Activated CD8-positive, alpha-beta T cell treated with anti-CD3 and anti-CD28 coated beads for 36 hours (primary cell): ENCODE measurements around the gene NWD2. TPM values are rescaled to one million over a fixed set of nuclear protein-coding genes. Genes with fewer than 3 reads are reported as not detected.

Experiments used
- ATAC-seq: fragments of 200-7000 bp; cut with Tn5 transposase; one replicate; pipeline ENCODE4 v1.10.0; 2021; ENCODE audit warnings: mild to moderate bottlenecking, moderate library complexity
- CTCF ChIA-PET: fragments of 350-600 bp; sonication (Branson Sonifier 250); formaldehyde crosslinking; loops from one replicate; lab custom pipeline; 2021; ENCODE audit warnings: antibody characterized with exemption; lab: Charles Lee
- POLR2A ChIA-PET: fragments of 350-600 bp; sonication (Branson Sonifier 250); formaldehyde crosslinking; loops from one replicate; lab custom pipeline; 2021; ENCODE audit warnings: antibody characterized with exemption; lab: Charles Lee
- DNase-seq: peaks from one replicate; pipeline ENCODE4 v3.0.0-alpha.2; 2020
- H3K27ac Mint-ChIP-seq: one replicate; pipeline ENCODE4 v1.8.0; 2021; ENCODE audit warnings: mild to moderate bottlenecking, mixed read lengths
- H3K27me3 Mint-ChIP-seq: one replicate; pipeline ENCODE4 v1.8.0; 2021; ENCODE audit warnings: mixed read lengths
- H3K36me3 Mint-ChIP-seq: one replicate; pipeline ENCODE4 v1.8.0; 2021; ENCODE audit warnings: low read depth, mixed read lengths
- H3K4me1 Mint-ChIP-seq: one replicate; pipeline ENCODE4 v1.8.0; 2021; ENCODE audit warnings: low read depth, mixed read lengths
- H3K4me3 Mint-ChIP-seq: one replicate; pipeline ENCODE4 v1.8.0; 2021; ENCODE audit warnings: mild to moderate bottlenecking, moderate library complexity, mixed read lengths
- H3K9me3 Mint-ChIP-seq: one replicate; pipeline ENCODE4 v1.8.0; 2021; ENCODE audit warnings: mixed read lengths
- intact Hi-C: fragments of 100-400 bp; cut with micrococcal nuclease; formaldehyde crosslinking; loops from one replicate; pipeline ENCODE4 v1.10.0; 2022
- total RNA-seq, 2 experiments: library from RNA; stranded (reverse); gene quantifications; one replicate each; pipeline ENCODE4 v1.2.3, GENCODE V29; 2021
- TF ChIP-seq, protein P1 (sequence below): fragments of 200-600 bp; IDR thresholded peaks from one replicate; pipeline ENCODE4 v1.8.0; 2022; ENCODE audit warnings: antibody characterized with exemption, mild to moderate bottlenecking

The NWD2 gene
- total RNA-seq, 2 experiments from 2014 or later: not detected

DNA sequence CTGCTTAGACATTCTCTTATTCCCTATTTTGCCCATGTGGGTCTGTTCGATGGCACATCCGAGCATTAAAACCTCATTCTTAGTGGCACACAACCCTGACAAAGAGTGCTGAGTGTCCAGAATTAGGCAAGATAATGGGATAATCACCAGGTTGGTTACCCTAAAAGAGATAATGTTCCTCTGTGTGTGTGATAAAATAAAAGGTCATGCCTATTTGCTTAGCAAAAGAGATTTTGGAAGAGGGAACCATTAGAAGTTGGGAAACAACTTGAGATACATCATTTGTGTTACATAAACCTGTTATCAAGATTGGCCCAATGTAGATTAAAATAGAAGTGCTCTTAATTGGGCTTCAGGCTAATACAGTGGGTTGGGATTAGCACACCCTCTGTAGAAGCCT, 182.7 kb downstream of the NWD2 start:
- CTCF ChIA-PET: no interaction called here
- Mint-ChIP-seq H3K4me1 (no peaks in the 10 kb centered on the region), H3K27me3 (peaks cover 16% of the 10 kb centered on the region), H3K9me3 (no peaks in the 10 kb centered on the region), H3K36me3 (no peaks in the 10 kb centered on the region), H3K4me3 (no peak overlapping the region), H3K27ac (no peak overlapping the region)
- POLR2A ChIA-PET: no interaction called here
- DNase-seq: no peak
- intact Hi-C loops: no loop called here
- ATAC-seq: no peak
- TF ChIP-seq, protein P1, sequence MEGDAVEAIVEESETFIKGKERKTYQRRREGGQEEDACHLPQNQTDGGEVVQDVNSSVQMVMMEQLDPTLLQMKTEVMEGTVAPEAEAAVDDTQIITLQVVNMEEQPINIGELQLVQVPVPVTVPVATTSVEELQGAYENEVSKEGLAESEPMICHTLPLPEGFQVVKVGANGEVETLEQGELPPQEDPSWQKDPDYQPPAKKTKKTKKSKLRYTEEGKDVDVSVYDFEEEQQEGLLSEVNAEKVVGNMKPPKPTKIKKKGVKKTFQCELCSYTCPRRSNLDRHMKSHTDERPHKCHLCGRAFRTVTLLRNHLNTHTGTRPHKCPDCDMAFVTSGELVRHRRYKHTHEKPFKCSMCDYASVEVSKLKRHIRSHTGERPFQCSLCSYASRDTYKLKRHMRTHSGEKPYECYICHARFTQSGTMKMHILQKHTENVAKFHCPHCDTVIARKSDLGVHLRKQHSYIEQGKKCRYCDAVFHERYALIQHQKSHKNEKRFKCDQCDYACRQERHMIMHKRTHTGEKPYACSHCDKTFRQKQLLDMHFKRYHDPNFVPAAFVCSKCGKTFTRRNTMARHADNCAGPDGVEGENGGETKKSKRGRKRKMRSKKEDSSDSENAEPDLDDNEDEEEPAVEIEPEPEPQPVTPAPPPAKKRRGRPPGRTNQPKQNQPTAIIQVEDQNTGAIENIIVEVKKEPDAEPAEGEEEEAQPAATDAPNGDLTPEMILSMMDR: no peak

DNA sequence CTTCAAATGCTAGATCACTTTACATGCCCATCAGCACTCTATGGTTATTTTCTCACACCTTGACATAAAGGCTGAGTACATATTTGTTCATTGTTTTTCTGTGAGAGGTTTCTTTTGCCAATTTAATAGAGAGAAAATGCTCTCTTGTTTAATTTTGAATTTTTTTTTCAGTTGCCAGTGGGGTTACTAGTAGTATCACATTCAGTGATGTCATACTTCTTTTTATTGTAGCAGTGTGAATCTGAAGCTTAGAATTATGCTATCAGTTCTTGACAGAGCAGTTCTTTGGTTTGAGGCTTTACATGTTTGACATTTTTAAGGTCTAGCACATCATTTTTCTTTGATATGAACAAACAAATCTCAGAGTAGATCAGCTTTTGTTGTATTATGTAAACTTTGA, 185.4 kb downstream of the NWD2 start:
- Mint-ChIP-seq H3K27ac (no peak overlapping the region), H3K4me1 (no peaks in the 10 kb centered on the region), H3K36me3 (no peaks in the 10 kb centered on the region), H3K9me3 (no peaks in the 10 kb centered on the region), H3K27me3 (peaks cover 21% of the 10 kb centered on the region), H3K4me3 (no peak overlapping the region)
- no peak for DNase-seq
- POLR2A ChIA-PET: no interaction called here
- intact Hi-C loops: no loop called here
- ATAC-seq: no peak
- CTCF ChIA-PET: no interaction called here
- TF ChIP-seq, protein P1: no peak

DNA sequence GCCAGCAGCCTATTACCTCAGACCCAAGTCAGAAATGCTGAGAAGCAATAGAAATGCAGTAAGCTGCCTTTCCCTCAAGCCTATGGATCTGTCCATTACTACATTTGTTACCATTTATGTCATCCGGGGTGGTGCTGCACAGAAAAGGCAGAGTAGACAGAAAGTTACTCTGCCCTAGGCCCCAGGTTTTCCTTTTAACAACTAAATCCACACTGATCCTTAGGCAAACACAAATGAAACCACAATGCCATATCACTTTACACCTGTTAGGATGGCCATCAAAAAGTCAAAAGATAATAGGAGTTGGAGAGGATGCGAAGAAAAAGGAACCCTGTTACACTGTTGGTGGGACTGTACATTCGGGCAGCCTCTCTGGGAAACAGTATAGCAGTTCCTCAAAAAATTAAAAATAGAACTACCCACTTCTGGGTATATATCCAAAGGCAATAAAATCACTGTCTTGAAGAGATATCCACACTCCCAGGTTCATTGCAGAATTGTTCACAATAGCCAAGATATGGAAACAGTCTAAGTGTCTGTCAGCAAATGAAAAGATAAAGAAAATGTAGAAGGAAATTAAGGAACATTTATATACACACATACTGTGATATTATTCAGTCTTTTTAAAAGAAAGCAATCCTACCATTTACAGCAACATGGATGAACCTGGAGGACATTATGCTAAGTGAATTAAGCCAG, 186.3 kb downstream of the NWD2 start:
- H3K9me3 Mint-ChIP-seq: no peaks in the 10 kb centered on the region
- no peak for ATAC-seq
- H3K4me1 Mint-ChIP-seq: no peaks in the 10 kb centered on the region

DNA sequence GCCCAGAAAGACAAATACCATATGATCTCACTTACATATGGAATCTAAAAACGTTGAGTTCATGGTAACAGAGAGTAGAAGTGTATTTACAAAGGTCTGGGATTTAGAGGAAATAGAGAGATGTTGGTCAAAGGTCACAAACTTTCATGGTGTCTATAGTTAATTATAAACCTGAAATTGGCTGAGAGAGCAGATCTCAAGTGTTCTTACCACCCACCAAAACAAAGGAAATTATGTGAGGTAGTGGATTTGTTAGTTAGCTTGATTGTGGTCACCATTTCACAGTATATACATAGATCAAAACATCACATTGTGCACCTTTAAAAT, 186.8 kb downstream of the NWD2 start:
- intact Hi-C loops: no loop called here
- H3K36me3 Mint-ChIP-seq: no peaks in the 10 kb centered on the region
- CTCF ChIA-PET: interaction anchor here (0.9 kb wide), 1 partner anchor 22 kb away, joined by 4 read pairs; a partner anchor contains a TSS

More for the DNA sequence above, 186.3 kb downstream of the NWD2 start:
- TF ChIP-seq, protein P1: no peak
- ChIA-PET POLR2A (no interaction called here), CTCF (no interaction called here)
- Mint-ChIP-seq H3K27ac (no peak overlapping the region), H3K27me3 (peaks cover 20% of the 10 kb centered on the region), H3K4me3 (no peak overlapping the region), H3K36me3 (no peaks in the 10 kb centered on the region)
- no peak for DNase-seq
- intact Hi-C loops: no loop called here

DNA sequence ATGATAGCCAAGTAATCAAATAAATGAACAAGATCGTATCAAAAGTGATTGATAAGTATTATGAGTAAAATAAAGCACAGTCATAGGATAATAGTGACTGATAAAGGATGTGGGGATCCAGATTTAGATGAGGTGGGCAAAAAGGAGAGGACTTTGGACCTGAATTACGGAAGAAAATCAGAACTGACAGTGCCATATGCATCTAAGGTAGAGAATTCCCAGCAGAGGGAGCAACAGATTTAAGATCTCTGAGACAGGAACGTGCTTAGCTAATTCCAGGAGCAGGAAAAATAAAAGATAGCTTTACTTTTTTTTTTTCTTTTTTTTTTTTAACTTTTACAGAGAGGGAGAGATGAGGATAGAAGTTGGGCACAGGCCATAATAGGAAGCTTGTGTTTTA, 189.9 kb downstream of the NWD2 start:
- intact Hi-C loops: no loop called here
- TF ChIP-seq, protein P1: no peak
- Mint-ChIP-seq H3K9me3 (no peaks in the 10 kb centered on the region), H3K36me3 (no peaks in the 10 kb centered on the region), H3K27ac (no peak overlapping the region), H3K27me3 (peaks cover 14% of the 10 kb centered on the region), H3K4me1 (no peaks in the 10 kb centered on the region), H3K4me3 (no peak overlapping the region)
- CTCF ChIA-PET: no interaction called here
- no peak for ATAC-seq
- DNase-seq: no peak
- POLR2A ChIA-PET: interaction anchor here (1.1 kb wide), 1 partner anchor 30 kb away, joined by 3 read pairs; no protein-coding TSS in a partner anchor

More for the DNA sequence above, 186.8 kb downstream of the NWD2 start:
- TF ChIP-seq, protein P1: no peak
- Mint-ChIP-seq H3K4me3 (no peak overlapping the region), H3K4me1 (no peaks in the 10 kb centered on the region), H3K27ac (no peak overlapping the region), H3K27me3 (peaks cover 18% of the 10 kb centered on the region), H3K9me3 (no peaks in the 10 kb centered on the region)
- POLR2A ChIA-PET: no interaction called here
- no peak for ATAC-seq
- no peak for DNase-seq
